IgD-negative memory B cell (primary cell): ENCODE data around the gene LSM10. TPM values are rescaled to one million over a fixed set of nuclear protein-coding genes. Genes with fewer than 3 reads are reported as not detected.
A peak's percentile ranks its signal among the peaks of the same experiment; 100 is the strongest.

Experiments used
- H3K27ac Mint-ChIP-seq, 3 donors: one replicate each; pipeline ENCODE4 v1.8.0; 2020 to 2022; ENCODE audit warnings: mild to moderate bottlenecking in 3 of 3, mixed read lengths in 3 of 3, moderate library complexity in 1 of 3
- H3K27me3 Mint-ChIP-seq: one replicate; pipeline ENCODE4 v1.8.0; 2021; ENCODE audit warnings: mixed read lengths
- H3K36me3 Mint-ChIP-seq: one replicate; pipeline ENCODE4 v1.8.0; 2020; ENCODE audit warnings: mild to moderate bottlenecking, mixed read lengths
- H3K4me1 Mint-ChIP-seq, 3 donors: one replicate each; pipeline ENCODE4 v1.8.0; 2020 to 2022; ENCODE audit warnings: mixed read lengths in 3 of 3, mild to moderate bottlenecking in 1 of 3
- H3K4me3 Mint-ChIP-seq, 4 donors: one replicate each; pipeline ENCODE4 v1.8.0; 2020 to 2022; ENCODE audit warnings: mild to moderate bottlenecking in 4 of 4, mixed read lengths in 4 of 4, moderate library complexity in 3 of 4
- H3K9me3 Mint-ChIP-seq, 3 donors: one replicate each; pipeline ENCODE4 v1.8.0; 2020 to 2021; ENCODE audit warnings: mixed read lengths in 3 of 3, mild to moderate bottlenecking in 1 of 3
- polyA plus RNA-seq: library from polyadenylated mRNA; unstranded; fragments of 300-500 nt; fragmentation: Illumina TruSeq; gene quantifications from one replicate; pipeline ENCODE4 v1.2.3, GENCODE V29; 2021

LSM10 gene
- polyA plus RNA-seq, 1 donor from 2014 or later, result 345 TPM

DNA sequence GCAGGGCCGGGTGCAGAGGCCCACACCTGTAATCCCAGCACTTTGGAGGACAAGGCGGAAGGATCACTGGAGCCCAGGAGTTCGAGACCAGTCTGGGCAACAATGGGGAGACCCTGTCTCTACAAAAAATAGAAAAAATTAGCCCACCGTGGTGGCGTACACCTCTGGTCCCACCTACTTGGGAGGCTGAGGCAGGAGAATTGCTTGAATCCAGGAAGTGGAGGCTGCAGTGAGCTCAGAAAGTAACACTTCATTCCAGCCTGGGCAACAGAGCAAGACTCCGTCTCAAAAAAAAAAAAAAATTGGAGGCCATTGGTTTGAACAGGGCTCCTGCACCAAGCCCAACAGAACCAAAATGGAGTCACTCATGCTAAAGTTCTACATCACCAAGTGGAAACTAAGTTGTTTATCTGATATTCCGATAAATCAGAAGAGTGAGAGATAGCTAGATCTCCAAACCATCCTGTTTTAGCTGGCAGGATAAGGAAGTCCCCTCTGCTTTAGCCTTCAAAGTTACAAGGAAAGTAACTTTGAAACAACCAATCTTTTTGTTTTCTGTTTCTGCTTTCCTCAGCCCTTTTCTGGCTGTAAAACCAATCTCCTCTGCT, 766 bp upstream of the LSM10 start:
- Mint-ChIP-seq H3K4me3 (peak overlapping the region in 3 of 4 donors; percentile 95 to 99 (median 97)), H3K27ac (peak overlapping the region; percentile 96 to 100 (median 96)), H3K36me3 (no peaks in the 10 kb centered on the region), H3K27me3 (no peaks in the 10 kb centered on the region), H3K9me3 (no peaks in the 10 kb centered on the region), H3K4me1 (peaks cover 28 to 33% (median 32%) of the 10 kb centered on the region in 3 donors)

DNA sequence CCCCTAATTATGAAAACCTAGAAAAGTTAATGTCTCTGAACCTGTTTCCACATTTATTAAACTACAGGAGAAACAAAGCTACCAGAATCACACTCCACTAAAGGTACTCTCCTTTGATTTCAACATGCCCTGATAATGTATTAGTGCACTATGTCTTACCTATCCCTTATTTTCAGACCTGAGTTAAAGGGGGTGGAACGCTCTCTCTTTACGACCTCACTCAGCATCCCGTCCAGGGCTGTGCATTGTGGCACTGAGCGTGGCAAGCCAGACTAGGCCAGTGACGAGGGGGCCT, 678 bp downstream of the LSM10 start:
- peaks cover 32 to 40% (median 32%) of the 10 kb centered on the region in 3 donors for H3K4me1 Mint-ChIP-seq
- H3K36me3 Mint-ChIP-seq, result peaks cover 2% of the 10 kb centered on the region
- no peaks in the 10 kb centered on the region for H3K27me3 Mint-ChIP-seq
- H3K27ac Mint-ChIP-seq, result peak overlapping the region; percentile 55 to 96 (median 96)
- H3K9me3 Mint-ChIP-seq, result no peaks in the 10 kb centered on the region
- H3K4me3 Mint-ChIP-seq, result peak overlapping the region; percentile 95 to 100 (median 98)

DNA sequence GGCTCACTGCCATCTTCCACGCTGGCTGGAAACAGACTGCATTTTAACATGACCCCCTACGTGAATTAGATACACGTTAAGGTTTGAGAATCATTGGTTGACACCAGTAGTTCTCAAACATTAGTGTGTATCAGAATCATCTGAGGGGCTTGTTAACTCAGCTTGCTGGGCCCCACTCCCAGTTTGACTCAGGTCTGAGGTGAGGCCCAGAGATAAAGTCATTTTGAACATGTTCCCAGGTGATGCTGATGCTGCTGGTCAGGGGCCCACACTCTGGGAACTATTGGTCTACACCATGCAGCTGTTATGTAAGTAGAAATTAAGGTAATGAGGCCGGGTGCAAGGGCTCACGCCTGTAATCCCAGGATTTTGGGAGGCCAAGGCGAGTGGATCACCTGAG, 1.3 kb downstream of the LSM10 start:
- Mint-ChIP-seq H3K9me3 (no peaks in the 10 kb centered on the region), H3K4me1 (peaks cover 36 to 47% (median 38%) of the 10 kb centered on the region in 3 donors), H3K27me3 (no peaks in the 10 kb centered on the region), H3K27ac (peak overlapping the region; percentile 55 to 96 (median 84)), H3K36me3 (peaks cover 3% of the 10 kb centered on the region), H3K4me3 (peak overlapping the region; percentile 95 to 100 (median 98))

DNA sequence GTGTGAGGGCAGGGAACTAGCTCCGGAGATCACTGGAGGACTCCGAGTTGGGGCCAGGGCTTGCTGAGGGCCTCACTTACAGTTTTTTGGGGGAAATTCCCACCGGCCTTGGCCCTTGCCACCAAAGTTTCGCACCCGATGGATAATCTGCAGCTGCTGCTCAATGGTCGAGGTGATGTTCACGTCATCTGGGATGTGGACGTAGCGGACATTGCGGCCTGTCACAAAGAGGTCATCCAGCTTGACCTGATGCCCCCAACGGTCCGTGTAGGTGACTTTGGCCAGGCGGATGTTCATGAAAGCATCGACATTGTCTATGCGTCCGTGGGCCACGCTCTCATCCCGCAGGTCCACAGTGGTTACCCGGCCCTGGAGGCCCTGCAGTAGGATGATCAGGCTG, 4.0 kb downstream of the LSM10 start:
- Mint-ChIP-seq H3K4me1 (peaks cover 49 to 63% (median 52%) of the 10 kb centered on the region in 3 donors), H3K9me3 (no peaks in the 10 kb centered on the region), H3K4me3 (peak overlapping the region in 2 of 4 donors; percentile 37 to 89), H3K27ac (no peak overlapping the region), H3K27me3 (no peaks in the 10 kb centered on the region), H3K36me3 (peaks cover 8% of the 10 kb centered on the region)

DNA sequence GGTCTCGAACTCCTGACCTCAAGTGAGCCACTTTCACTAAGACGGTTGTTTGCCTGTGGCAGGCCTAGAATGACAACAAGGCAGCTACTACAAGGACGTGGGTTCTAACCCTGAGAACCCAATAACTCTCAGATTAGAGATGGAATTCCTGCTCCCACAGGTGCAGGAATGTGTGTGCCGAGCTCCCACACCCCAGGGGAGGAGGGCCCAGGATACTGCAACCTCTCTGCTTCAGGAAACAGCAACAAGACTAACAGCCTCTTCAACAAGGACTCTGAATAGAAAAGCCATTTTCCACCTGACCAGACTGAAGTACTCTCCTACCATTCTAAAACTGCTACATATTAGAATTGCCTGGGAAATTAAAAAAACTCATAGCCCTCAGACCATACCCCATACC, 4.9 kb downstream of the LSM10 start:
- H3K9me3 Mint-ChIP-seq, result no peaks in the 10 kb centered on the region
- H3K27ac Mint-ChIP-seq, result peak overlapping the region; percentile 53 to 89 (median 80)
- peaks cover 8% of the 10 kb centered on the region for H3K36me3 Mint-ChIP-seq

DNA sequence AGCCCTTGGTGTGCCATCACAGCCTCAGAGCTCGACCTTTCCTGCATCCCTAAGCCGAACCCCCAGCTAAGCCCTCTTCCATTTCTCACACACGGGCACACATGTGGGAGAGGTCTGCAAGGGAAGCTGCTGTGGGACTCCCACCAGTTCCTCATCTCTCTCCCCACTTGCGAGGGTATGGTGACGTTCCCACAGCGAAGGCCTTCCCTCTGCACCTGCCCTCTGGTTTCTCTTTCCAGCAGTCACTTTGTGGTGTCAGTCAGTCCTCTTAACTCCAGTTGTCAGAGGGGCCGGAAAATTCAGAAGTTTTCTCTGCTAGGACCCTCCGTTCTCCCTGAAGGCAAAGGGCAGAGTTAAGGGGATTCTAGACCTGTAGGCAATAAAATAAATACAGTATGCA, 6.4 kb downstream of the LSM10 start:
- Mint-ChIP-seq H3K9me3 (no peaks in the 10 kb centered on the region), H3K36me3 (peaks cover 8% of the 10 kb centered on the region), H3K4me3 (peak overlapping the region in 3 of 4 donors; percentile 86 to 91 (median 89)), H3K27me3 (no peaks in the 10 kb centered on the region), H3K4me1 (peaks cover 46 to 65% (median 50%) of the 10 kb centered on the region in 3 donors), H3K27ac (peak overlapping the region; percentile 93 to 97 (median 95))

More for the DNA sequence above, 4.9 kb downstream of the LSM10 start:
- H3K27me3 Mint-ChIP-seq, result no peaks in the 10 kb centered on the region
- H3K4me3 Mint-ChIP-seq, result peak overlapping the region in 2 of 4 donors; percentile 73 to 89
- peaks cover 49 to 61% (median 49%) of the 10 kb centered on the region in 3 donors for H3K4me1 Mint-ChIP-seq

DNA sequence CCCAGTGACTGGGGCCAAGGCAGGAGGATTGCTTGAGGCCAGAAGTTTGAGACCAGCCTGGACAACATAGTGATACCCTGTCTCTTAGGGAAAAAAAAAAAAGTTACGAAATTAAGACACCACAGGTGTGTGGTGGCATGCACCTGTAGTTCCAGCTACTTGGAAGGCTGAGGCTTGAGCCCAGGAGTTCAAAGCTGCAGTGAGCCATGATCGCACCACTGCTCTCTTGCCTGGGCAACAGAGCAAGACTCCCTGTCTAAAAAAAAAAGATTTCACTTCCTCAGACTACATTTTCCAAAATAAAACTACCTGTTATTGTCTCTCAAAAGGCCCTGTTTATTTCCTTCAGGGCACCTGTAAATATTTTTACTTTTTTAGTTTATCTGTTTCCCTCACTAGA, 7.3 kb downstream of the LSM10 start:
- peaks cover 8% of the 10 kb centered on the region for H3K36me3 Mint-ChIP-seq
- H3K27ac Mint-ChIP-seq, result peak overlapping the region; percentile 93 to 97 (median 95)
- no peaks in the 10 kb centered on the region for H3K9me3 Mint-ChIP-seq
- peaks cover 44 to 64% (median 50%) of the 10 kb centered on the region in 3 donors for H3K4me1 Mint-ChIP-seq
- H3K4me3 Mint-ChIP-seq, result peak overlapping the region; percentile 30 to 91 (median 88)
- no peaks in the 10 kb centered on the region for H3K27me3 Mint-ChIP-seq

DNA sequence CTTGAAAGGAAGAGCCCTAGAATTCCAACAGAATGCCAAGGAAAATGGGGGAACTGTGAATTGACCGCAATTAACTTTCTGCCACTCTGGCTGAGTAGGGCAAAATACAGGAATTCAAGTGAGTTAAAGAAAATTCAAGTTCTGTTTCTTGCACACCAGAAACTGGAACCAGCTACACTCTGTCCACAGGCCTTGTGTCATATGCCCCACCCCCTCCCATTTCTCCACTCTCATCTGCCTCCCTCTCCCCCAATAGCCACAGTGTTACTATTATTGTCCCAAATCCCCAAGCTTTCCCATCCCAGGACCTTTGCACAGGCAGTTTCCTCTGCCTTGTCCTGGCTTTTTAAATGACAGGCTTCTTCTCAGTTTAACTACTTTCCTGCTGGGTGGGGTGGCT, 7.7 kb downstream of the LSM10 start:
- peak overlapping the region; percentile 30 to 91 (median 88) for H3K4me3 Mint-ChIP-seq
- H3K4me1 Mint-ChIP-seq, result peaks cover 43 to 64% (median 50%) of the 10 kb centered on the region in 3 donors
- H3K36me3 Mint-ChIP-seq, result peaks cover 8% of the 10 kb centered on the region
- H3K27ac Mint-ChIP-seq, result peak overlapping the region; percentile 93 to 97 (median 95)
- H3K27me3 Mint-ChIP-seq, result no peaks in the 10 kb centered on the region
- H3K9me3 Mint-ChIP-seq, result no peaks in the 10 kb centered on the region

DNA sequence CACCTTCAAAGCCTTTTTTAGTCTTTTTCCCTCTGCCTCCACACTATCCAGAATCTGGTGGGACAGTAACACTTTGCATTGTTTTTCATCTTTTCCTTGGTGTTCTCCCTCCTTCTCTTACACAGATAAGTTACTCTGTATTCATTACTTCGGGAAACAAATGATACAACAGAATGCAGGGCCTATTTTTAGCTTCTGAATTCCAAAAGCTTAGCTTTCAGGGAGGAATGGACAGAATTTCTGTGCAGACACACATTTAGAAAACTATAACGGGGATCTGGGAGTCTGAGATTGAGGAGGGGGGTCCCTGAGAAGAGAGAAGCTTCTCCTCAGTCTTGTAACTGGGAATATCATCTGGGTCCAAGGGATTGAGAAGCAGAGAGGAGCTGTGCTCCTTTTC, 8.4 kb downstream of the LSM10 start:
- H3K36me3 Mint-ChIP-seq, result peaks cover 8% of the 10 kb centered on the region
- H3K27ac Mint-ChIP-seq, result peak overlapping the region; percentile 48 to 95 (median 55)
- H3K4me3 Mint-ChIP-seq, result peak overlapping the region in 3 of 4 donors; percentile 18 to 89 (median 86)
- H3K27me3 Mint-ChIP-seq, result no peaks in the 10 kb centered on the region
- no peaks in the 10 kb centered on the region for H3K9me3 Mint-ChIP-seq
- peaks cover 47 to 67% (median 57%) of the 10 kb centered on the region in 3 donors for H3K4me1 Mint-ChIP-seq

DNA sequence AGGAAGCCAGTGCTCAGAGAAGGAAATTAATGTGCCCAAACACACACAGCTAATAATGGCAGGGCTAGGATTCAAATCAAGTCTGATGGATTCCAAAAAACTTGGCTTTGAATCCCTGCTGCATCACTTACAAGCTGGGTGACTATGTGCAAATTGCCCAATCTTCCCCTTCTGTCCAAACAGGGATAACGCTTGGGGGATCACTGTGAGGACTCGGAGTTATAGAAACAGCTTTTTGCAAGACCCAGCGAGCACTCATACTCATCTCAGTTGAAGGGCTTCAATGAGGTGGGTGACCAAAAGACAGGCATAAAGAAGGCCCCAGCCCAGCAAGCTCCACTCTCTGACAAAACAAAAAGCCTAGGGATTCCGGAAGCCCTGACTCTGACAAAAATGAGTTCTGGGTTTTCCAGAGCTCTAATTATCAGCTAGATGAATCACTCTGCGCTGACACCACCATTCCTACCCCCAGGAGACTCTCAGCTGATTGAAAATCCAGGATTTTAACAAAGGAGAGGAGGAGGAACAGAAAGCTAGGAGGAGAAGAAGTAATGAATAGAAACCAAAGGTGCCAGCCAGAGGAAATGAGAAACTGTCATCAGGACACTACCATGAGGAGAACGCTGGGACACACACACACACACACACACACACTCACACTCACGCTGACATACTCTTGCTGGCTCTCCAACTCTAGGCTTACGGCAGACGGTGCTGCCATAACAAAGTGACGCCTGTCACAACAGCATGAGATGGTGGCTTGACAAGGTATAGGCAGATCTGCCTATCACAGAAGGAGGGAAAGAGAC, 10.4 kb downstream of the LSM10 start:
- Mint-ChIP-seq H3K4me3 (peak overlapping the region; percentile 14 to 98 (median 96)), H3K9me3 (no peaks in the 10 kb centered on the region), H3K27me3 (peaks cover 1% of the 10 kb centered on the region), H3K4me1 (peaks cover 55 to 71% (median 57%) of the 10 kb centered on the region in 3 donors), H3K27ac (peak overlapping the region; percentile 99 to 100 (median 99)), H3K36me3 (peaks cover 5% of the 10 kb centered on the region)

DNA sequence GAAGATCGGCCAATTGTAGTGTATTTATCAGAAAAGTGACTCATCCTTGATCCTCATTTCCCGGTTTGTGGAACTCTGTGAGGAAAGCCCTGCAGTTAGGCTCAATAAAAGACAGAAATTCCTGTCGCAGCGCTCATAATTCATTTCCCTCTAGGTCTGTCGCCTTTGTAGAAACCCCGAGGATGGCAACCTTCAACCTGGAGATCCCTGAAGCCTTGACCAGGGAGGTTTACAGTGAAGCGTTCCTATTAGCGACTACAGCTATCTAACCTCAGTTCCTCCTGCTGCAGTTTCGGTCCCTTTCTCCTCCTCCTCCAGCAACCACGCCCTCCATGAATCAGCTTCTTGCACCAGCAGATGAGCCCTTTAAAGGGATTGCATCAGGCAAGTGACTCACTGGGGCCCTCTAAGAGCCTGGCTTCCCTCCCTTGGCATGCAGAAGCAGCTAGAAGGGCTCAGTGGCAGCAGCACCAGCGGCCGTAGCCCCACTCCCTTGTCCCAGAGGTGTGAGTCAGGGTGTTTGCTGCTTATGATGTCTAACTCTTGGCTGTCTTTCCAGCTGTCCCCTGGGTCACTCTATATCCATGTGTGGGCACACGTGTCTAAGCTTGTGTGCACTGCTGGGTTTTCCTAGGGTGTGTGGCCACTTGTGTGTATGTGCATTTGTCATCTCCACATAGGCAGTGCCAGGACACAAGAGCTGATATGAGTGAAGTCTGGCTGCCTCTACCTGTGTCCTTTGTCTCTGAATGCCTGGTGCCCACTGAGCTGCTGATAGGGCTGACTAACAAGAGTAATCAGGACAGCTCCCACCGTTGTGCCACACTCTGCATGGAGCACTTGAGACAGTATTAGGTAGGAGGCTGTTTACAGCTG, 11.2 kb downstream of the LSM10 start:
- Mint-ChIP-seq H3K36me3 (peaks cover 5% of the 10 kb centered on the region), H3K4me3 (peak overlapping the region; percentile 95 to 98 (median 96)), H3K4me1 (peaks cover 51 to 68% (median 52%) of the 10 kb centered on the region in 3 donors), H3K27ac (peak overlapping the region; percentile 99 to 100 (median 99)), H3K9me3 (no peaks in the 10 kb centered on the region), H3K27me3 (peaks cover 1% of the 10 kb centered on the region)

DNA sequence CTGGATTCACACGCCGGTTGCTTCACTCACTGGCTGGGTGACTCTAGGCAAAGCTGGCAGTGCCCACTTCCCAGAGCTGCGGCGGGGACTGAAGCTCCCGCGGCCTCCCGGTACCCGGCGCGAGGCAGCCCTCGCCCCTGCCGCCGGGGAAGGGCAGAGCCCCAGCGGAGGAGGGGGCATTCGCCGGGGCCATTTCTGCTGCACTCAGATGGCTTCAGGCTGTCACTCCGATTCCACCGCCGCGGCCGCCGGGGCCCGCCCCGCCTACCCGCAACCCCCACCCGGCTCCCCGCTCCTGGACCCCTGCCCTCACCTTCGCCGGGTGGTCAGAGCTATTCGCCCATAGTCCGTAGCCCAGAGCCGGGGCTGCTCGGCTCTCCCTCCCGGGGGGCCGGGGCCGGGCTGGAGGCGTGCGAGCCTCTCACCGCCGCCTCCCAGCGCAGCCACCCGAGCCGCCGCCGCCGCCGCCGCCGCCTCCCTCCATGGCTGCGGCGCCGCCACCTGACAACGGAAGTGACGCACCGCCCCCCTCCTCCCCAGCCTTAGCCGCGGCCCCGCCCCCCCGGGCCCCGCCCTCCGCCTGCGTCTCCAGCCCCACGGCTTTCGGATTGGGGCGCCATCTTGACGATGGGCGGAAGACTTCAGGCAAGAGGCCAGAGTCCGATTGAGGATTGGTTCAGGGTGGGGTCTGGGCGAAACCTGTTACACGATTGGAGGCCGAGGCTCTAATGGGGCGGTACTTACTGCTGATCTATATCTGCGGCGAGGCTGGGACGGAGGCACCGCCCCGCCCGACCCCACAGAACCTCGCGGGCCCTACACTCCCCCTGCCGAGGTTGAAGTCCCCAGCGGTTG, 12.1 kb downstream of the LSM10 start, which contains the start of gene STK40:
STK40 (minus strand) TSS at position 515 of the 855 bp plus-strand sequence. CDS start 24,592 bp downstream, outside the sequence.
- peak within 1 kb of the TSS; percentile 95 to 98 (median 96) for H3K4me3 Mint-ChIP-seq

DNA sequence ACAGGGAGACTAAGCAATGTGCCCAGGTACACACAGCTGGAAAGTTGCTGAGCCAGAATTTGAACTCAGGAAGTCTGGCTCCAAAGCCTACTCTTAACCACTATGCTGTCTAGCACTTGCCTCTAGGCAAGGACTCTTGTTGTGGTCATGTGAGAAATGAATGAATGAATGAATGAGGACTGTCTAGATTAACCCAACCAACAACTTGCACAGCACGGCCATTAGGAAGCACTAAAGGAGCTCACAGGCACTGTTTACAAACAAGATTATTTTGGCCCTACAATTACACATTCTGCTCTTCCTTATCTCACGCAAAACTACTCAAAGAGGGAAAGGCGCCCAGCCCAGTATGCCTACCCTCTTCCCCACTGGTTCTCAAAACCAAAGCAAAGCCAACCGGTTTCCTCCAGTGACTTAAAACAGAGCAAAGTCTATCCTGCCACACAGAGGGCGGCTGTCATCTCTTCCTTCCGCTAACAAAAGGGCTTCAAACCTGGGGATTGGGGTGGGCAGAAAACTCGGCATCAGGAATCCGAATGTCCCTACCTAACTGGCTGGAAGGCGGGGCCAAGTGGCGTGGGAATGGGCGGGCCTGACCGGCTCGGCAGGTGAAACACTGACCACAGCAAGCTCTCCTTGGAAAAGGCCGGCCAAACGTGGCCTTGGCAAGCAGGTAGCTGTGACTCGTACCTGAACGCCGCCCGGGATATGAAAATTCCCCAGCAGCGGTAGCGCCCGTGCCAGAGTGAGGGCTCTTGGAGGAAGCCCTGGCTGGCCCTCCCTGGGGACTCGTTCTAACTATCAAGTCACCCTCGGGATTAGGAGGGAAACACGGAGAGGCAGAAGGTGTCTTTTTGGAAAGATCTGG, 12.9 kb downstream of the LSM10 start:
- Mint-ChIP-seq H3K36me3 (no peaks in the 10 kb centered on the region), H3K9me3 (no peaks in the 10 kb centered on the region), H3K4me1 (peaks cover 51 to 64% (median 52%) of the 10 kb centered on the region in 3 donors), H3K27me3 (peaks cover 1% of the 10 kb centered on the region), H3K4me3 (peak overlapping the region; percentile 84 to 97 (median 96)), H3K27ac (peak overlapping the region; percentile 85 to 92 (median 91))

More for the DNA sequence above, 12.1 kb downstream of the LSM10 start, which contains the start of gene STK40:
- Mint-ChIP-seq H3K9me3 (no peaks in the 10 kb centered on the region), H3K27ac (peak within 1 kb of the TSS; percentile 99 to 100 (median 99)), H3K4me1 (peaks cover 51 to 67% (median 52%) of the 10 kb centered on the region in 3 donors), H3K27me3 (peaks cover 1% of the 10 kb centered on the region), H3K36me3 (no peaks in the 10 kb centered on the region)
